CD14-positive monocyte (primary cell): ENCODE results near the gene RAPGEF2. TPM values are rescaled to one million over a fixed set of nuclear protein-coding genes. Genes with fewer than 3 reads are reported as not detected.

ENCODE experiments used
- DNase-seq, 3 donors: peaks; one replicate each; pipeline ENCODE4 v3.0.0-alpha.2; 2011 to 2022
- H2AFZ ChIP-seq: 2 replicates; pipeline ENCODE4 v1.6.0; 2012; ENCODE audit warnings: mild to moderate bottlenecking, low read depth, low read length, inconsistent platforms; ENCODE audit not compliant: insufficient read depth, poor library complexity, severe bottlenecking
- H3K27ac ChIP-seq, 2 donors: 1 replicate in 1 of 2; 2 replicates in 1 of 2; pipeline ENCODE4 v1.5.1; 2012 to 2013; ENCODE audit warnings: low read length in 2 of 2, control low read depth in 1 of 2, inconsistent platforms in 1 of 2, low read depth in 1 of 2, mild to moderate bottlenecking in 1 of 2
- H3K27me3 ChIP-seq, 2 donors: one replicate each; pipeline versions ENCODE4 v1.6.0 to v1.6.1; 2011 to 2013; ENCODE audit warnings: low read length in 2 of 2; ENCODE audit not compliant: control insufficient read depth in 2 of 2, insufficient read depth in 2 of 2
- H3K36me3 ChIP-seq, 2 donors: replicated peaks in 1 of 2; 1 replicate in 1 of 2; 2 replicates in 1 of 2; pipeline versions ENCODE4 v1.5.1 to v1.6.1; 2012 to 2013; ENCODE audit warnings: low read length in 2 of 2, control low read depth in 1 of 2, inconsistent platforms in 1 of 2, mild to moderate bottlenecking in 1 of 2; ENCODE audit not compliant: insufficient read depth in 2 of 2, control insufficient read depth in 1 of 2
- H3K4me1 ChIP-seq, 2 donors: 1 replicate in 1 of 2; 2 replicates in 1 of 2; pipeline versions ENCODE4 v1.5.1 to v1.6.1; 2012 to 2013; ENCODE audit warnings: low read length in 2 of 2, control low read depth in 1 of 2, inconsistent platforms in 1 of 2, mild to moderate bottlenecking in 1 of 2, moderate library complexity in 1 of 2; ENCODE audit not compliant: insufficient read depth in 2 of 2, control insufficient read depth in 1 of 2
- H3K4me2 ChIP-seq: replicated peaks from 2 replicates; pipeline ENCODE3; 2012; ENCODE audit warnings: low read length, moderate library complexity, mild to moderate bottlenecking; ENCODE audit not compliant: poor library complexity, severe bottlenecking; ENCODE audit errors: extremely low read depth
- H3K4me3 ChIP-seq, 3 experiments: fragments of 200-600 bp in 1 of 3; sonication (generic) in 1 of 3; replicated peaks in 1 of 3; 1 replicate in 2 of 3; 2 replicates in 1 of 3; pipeline ENCODE4 v1.5.1; 2011 to 2013; ENCODE audit warnings: low read length in 3 of 3, mild to moderate bottlenecking in 3 of 3, control low read depth in 2 of 3, low read depth in 2 of 3, inconsistent platforms in 1 of 3, moderate library complexity in 1 of 3
- H3K79me2 ChIP-seq: 2 replicates; pipeline ENCODE4 v1.6.0; 2012; ENCODE audit warnings: mild to moderate bottlenecking, control low read depth, inconsistent platforms, low read length, moderate library complexity; ENCODE audit not compliant: insufficient read depth
- H3K9ac ChIP-seq: 2 replicates; pipeline ENCODE4 v1.6.0; 2017; ENCODE audit warnings: low read length, mild to moderate bottlenecking; ENCODE audit not compliant: insufficient read depth, poor library complexity, severe bottlenecking
- H3K9me3 ChIP-seq, 2 donors: replicated peaks in 1 of 2; 1 replicate in 1 of 2; 2 replicates in 1 of 2; pipeline versions ENCODE4 v1.5.1 to v1.6.1; 2012 to 2013; ENCODE audit warnings: low read length in 2 of 2, control low read depth in 1 of 2; ENCODE audit not compliant: control insufficient read depth in 1 of 2, insufficient read depth in 1 of 2
- H4K20me1 ChIP-seq: 2 replicates; pipeline ENCODE4 v1.6.0; 2012; ENCODE audit warnings: mild to moderate bottlenecking, low read length, control low read depth, moderate library complexity; ENCODE audit not compliant: insufficient read depth
- H3K27ac Mint-ChIP-seq, 7 donors: one replicate each; pipeline ENCODE4 v1.8.0; 2020; ENCODE audit warnings: mild to moderate bottlenecking in 7 of 7, mixed read lengths in 7 of 7, moderate library complexity in 6 of 7, inconsistent platforms in 2 of 7
- H3K27me3 Mint-ChIP-seq, 3 donors: one replicate each; pipeline ENCODE4 v1.8.0; 2021 to 2022; ENCODE audit warnings: low read depth in 3 of 3, mild to moderate bottlenecking in 3 of 3, mixed read lengths in 3 of 3, moderate library complexity in 3 of 3, inconsistent platforms in 1 of 3
- H3K36me3 Mint-ChIP-seq, 2 donors: one replicate each; pipeline ENCODE4 v1.8.0; 2020; ENCODE audit warnings: mixed read lengths in 2 of 2, inconsistent platforms in 1 of 2, mild to moderate bottlenecking in 1 of 2
- H3K4me1 Mint-ChIP-seq: one replicate; pipeline ENCODE4 v1.8.0; 2020; ENCODE audit warnings: mild to moderate bottlenecking, mixed read lengths
- H3K4me3 Mint-ChIP-seq, 2 donors: one replicate each; pipeline ENCODE4 v1.8.0; 2020; ENCODE audit warnings: mild to moderate bottlenecking in 2 of 2, mixed read lengths in 2 of 2, moderate library complexity in 1 of 2
- H3K9me3 Mint-ChIP-seq, 7 donors: one replicate each; pipeline ENCODE4 v1.8.0; 2020 to 2022; ENCODE audit warnings: mixed read lengths in 7 of 7, mild to moderate bottlenecking in 6 of 7, moderate library complexity in 6 of 7, inconsistent platforms in 2 of 7
- WGBS: methylation state at CpG from one replicate; pipeline ENCODE4 v1.1.5; 2013; ENCODE audit warnings: missing lambda C conversion rate; ENCODE audit not compliant: insufficient coverage; 5-methylcytosine and 5-hydroxymethylcytosine counted together
- intact Hi-C, 2 donors: fragments of 100-400 bp; cut with micrococcal nuclease; formaldehyde crosslinking; loops; one replicate each; pipeline versions ENCODE4 v1.15.0 to v1.15.1; 2023
- polyA plus RNA-seq, 3 donors: library from polyadenylated mRNA; depleted of rRNA in 1 of 3; unstranded in 2 of 3; stranded (reverse) in 1 of 3; fragments of 300-500 nt in 2 of 3; fragments of >200 nt in 1 of 3; fragmentation: Illumina TruSeq in 2 of 3; gene quantifications; 1 replicate in 2 of 3; 2 replicates in 1 of 3; pipeline ENCODE4 v1.2.3, GENCODE V29; 2012 to 2021
- TF ChIP-seq, protein P1 (sequence below): fragments of 200-600 bp; IDR thresholded peaks from one replicate; pipeline ENCODE4 v1.8.0; 2022; ENCODE audit warnings: antibody characterized with exemption, mild to moderate bottlenecking

The RAPGEF2 gene
- polyA plus RNA-seq, 3 donors: 1.5 to 29.8 (median 2.0) TPM

DNA sequence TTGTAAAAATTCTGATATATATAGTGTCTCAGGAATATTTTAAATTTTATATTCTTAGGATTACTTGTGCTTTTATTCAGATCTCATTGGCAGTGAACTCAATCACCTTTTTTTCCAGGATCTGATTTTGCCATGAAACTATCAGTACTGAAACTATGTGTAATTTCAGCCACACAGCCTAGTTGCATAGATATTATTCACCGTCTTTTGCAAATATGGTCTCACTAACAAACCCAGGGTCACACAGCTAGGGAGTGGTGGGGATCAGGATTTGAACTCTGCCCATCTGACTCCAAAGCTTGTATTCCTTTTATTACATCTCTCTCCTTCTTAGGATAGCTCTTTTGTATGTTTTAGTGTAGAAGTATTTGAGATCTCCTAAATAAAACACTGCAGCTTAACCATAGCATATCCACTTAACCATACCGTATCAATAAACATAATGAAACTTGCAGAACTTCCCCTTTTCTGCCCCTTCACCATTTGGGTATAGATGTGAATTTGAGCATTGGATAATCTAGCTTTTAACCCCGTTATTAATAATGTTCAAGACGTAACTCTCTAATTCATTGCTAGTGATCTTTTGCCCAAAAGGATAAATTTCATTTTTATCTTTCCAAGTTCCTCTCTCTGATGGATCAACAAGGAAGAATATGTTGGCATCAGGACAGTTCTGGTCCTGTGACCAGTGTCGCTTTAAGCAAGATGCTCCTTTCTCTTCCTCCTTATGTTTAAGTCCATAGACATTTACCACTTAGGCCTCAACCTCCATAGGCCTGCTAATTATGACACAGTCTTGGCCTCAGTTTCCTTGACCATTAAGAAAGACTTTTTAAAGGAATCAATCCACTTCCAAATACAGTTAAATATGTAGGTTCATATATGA is 74.6 kb downstream of the RAPGEF2 start:
- Histone ChIP-seq H3K27ac (peak overlapping the region in 1 of 2 donors; percentile 90), H4K20me1 (peaks cover 30% of the 10 kb centered on the region), H2AFZ (no peak overlapping the region), H3K36me3 (no peaks in the 10 kb centered on the region), H3K4me3 (peak overlapping the region in 1 of 3 experiments; percentile 76), H3K9ac (no peak overlapping the region), H3K4me2 (peak overlapping the region; percentile 81), H3K9me3 (no peaks in the 10 kb centered on the region), H3K79me2 (peaks cover 76% of the 10 kb centered on the region), H3K27me3 (no peaks in the 10 kb centered on the region), H3K4me1 (peaks cover 51 to 64% of the 10 kb centered on the region in 2 donors)
- Mint-ChIP-seq H3K4me1 (peaks cover 65% of the 10 kb centered on the region), H3K4me3 (peak overlapping the region; percentile 57 to 68), H3K9me3 (no peaks in the 10 kb centered on the region), H3K27me3 (no peaks in the 10 kb centered on the region), H3K36me3 (no peaks in the 10 kb centered on the region), H3K27ac (peak overlapping the region; percentile 58 to 93 (median 89))
- DNase-seq: peak in 2 of 3 donors; percentile 45 to 47
- WGBS: 0% methylated on average over 1 of the region's 5 CpGs
- intact Hi-C loops: loop anchor here (5.0 to 10.0 kb wide), 4 partner anchors 73 to 323 kb away; partner anchors contain the start of gene RAPGEF2 (in 2 of the 2)
- TF ChIP-seq, protein P1, sequence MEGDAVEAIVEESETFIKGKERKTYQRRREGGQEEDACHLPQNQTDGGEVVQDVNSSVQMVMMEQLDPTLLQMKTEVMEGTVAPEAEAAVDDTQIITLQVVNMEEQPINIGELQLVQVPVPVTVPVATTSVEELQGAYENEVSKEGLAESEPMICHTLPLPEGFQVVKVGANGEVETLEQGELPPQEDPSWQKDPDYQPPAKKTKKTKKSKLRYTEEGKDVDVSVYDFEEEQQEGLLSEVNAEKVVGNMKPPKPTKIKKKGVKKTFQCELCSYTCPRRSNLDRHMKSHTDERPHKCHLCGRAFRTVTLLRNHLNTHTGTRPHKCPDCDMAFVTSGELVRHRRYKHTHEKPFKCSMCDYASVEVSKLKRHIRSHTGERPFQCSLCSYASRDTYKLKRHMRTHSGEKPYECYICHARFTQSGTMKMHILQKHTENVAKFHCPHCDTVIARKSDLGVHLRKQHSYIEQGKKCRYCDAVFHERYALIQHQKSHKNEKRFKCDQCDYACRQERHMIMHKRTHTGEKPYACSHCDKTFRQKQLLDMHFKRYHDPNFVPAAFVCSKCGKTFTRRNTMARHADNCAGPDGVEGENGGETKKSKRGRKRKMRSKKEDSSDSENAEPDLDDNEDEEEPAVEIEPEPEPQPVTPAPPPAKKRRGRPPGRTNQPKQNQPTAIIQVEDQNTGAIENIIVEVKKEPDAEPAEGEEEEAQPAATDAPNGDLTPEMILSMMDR: no peak

DNA sequence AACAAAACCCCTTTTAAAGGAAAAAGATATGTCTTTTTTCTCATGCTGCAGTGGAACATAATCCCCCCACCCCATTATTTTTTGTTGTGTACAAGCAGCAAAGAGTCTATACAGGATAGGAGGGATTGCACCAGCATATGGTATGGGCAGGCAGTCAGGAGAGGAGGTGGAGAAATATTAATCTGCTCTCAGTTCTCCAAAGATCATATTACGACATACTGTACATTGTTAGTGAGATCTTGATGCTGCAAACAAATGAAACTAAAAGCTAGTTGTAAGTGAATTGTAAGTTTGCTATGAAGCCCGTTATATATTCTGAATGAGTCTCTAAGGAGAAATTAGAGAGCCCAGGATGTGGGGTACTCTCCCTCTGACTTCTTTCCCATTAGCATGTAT is 75.3 kb downstream of the RAPGEF2 start:
- peak overlapping the region; percentile 81 for H3K4me2 ChIP-seq
- H4K20me1 ChIP-seq: peaks cover 25% of the 10 kb centered on the region
- H3K4me3 ChIP-seq: peak overlapping the region; percentile 38 to 76 (median 47)
- no peaks in the 10 kb centered on the region for H3K9me3 Mint-ChIP-seq
- H3K27me3 Mint-ChIP-seq: no peaks in the 10 kb centered on the region
- intact Hi-C loops: loop anchor here (5.0 to 10.0 kb wide), 4 partner anchors 73 to 323 kb away; partner anchors contain the start of gene RAPGEF2 (in 2 of the 2)
- H3K36me3 ChIP-seq: no peaks in the 10 kb centered on the region
- H3K79me2 ChIP-seq: peaks cover 73% of the 10 kb centered on the region
- peaks cover 51 to 64% of the 10 kb centered on the region in 2 donors for H3K4me1 ChIP-seq
- H3K27ac ChIP-seq: peak overlapping the region; percentile 82 to 90
- peak overlapping the region; percentile 58 to 95 (median 89) for H3K27ac Mint-ChIP-seq
- H3K4me1 Mint-ChIP-seq: peaks cover 59% of the 10 kb centered on the region
- no peaks in the 10 kb centered on the region for H3K36me3 Mint-ChIP-seq
- peak overlapping the region; percentile 22 for H2AFZ ChIP-seq
- H3K4me3 Mint-ChIP-seq: peak overlapping the region; percentile 68 to 76
- H3K9me3 ChIP-seq: no peaks in the 10 kb centered on the region
- no peaks in the 10 kb centered on the region for H3K27me3 ChIP-seq
- no CpG with 5 or more reads among the region's 2 CpGs for WGBS
- TF ChIP-seq, protein P1: no peak
- peak overlapping the region; percentile 45 for H3K9ac ChIP-seq
- DNase-seq: peak; percentile 59 to 75 (median 68)
